GM19193 (cell line): Measurements from ENCODE around the gene DUS3L.

Experiments
- POLR2A ChIP-seq: IDR thresholded peaks from 4 replicates; pipeline ENCODE4 v1.6.1; 2011; ENCODE audit not compliant: insufficient read depth, insufficient read length; ENCODE audit errors: extremely low read depth

DUS3L gene

DNA sequence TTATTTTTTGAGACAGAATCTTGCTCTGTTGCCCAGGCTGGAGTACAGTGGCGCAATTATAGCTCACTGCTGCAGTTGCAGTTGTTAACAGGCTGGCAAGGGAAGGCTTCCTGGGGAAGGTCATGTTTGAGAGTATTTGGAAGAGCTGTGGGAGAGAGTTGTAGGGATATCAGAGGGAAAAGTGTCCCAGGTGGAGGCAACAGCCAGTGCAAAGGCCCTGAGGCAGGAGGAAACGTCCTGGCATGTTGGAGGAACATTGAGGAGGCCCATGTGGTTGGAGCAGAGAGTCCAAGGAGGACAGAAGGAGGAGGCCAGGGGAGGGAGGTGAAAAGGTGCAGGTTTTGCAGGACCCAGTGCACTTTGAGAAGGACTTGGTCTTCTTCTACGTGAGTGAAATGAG, 2.2 kb upstream of the DUS3L start:
- no peak for TF ChIP-seq POLR2A

DNA sequence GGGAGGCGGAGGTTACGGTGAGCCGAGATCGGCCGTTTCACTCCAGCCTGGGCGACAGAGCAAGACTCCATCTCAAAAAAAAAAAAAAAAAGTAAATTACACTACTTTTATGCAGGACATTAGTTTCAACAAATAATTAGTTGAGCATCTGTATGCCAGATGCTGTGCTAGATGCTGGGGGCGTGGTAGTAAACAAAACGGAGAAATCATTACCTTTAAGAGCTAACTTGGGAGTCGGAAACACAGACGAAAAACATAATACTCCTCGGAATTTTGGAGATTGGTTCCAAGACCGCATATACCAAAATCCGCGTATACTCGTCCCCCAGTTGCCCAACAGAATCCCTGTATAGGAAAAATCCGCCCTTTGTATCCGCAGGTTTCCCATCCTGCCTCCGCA, 1.3 kb upstream of the DUS3L start:
- no peak for TF ChIP-seq POLR2A

DNA sequence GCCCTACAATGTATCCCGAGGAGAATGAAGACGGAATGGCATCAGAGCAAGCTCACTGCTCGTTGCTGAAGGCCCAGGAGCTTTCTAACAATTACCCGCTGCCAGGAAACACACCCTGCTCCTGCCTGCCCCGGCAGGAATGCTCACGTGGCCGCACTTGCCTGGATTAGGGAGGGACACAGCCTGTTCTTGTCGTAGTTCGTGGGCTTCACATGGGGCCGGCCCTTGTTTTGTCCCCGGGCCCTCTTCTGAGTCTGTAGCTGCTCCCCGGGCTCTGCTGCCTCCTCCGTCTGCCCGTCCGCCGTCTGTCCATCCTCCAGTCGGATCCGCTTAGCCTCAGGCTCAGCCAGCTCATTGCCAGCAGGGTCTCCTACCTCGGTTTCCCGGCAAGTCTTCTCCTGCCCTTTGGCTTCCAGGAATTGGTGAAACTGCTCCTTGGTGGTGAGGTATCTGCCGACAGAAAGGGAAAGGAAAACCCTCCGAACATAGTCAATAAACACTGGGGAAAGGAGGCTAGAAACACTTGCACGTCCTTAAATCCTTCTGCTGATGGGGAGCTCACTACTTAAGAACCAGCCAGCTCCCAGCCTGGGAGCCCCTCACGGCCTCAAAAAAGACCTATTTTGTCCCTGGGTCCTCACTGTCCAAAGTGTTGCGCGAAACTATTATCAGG, 941 bp downstream of the DUS3L start:
- TF ChIP-seq POLR2A: no peak

DNA sequence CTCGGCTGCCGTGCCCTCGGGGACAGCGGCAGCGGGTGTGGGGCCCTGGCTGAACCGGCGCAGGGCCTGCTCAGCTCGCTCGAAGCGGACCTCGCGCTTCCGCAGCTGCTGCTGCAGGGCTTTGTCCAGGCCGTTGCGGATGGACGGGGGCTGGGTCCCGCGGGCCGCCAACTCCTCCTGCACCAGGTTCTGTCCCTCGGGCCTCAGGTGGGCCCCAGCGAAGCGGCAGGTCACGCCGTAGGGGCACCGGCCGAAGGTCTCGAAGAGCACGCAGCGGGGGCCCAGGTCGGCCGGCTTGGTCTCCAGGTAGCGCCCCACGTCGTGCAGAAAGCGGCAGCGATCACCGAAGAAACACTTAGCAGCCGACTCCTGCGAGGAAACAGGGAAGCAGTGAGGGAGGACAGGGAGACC, 1.6 kb downstream of the DUS3L start:
- no peak for TF ChIP-seq POLR2A

DNA sequence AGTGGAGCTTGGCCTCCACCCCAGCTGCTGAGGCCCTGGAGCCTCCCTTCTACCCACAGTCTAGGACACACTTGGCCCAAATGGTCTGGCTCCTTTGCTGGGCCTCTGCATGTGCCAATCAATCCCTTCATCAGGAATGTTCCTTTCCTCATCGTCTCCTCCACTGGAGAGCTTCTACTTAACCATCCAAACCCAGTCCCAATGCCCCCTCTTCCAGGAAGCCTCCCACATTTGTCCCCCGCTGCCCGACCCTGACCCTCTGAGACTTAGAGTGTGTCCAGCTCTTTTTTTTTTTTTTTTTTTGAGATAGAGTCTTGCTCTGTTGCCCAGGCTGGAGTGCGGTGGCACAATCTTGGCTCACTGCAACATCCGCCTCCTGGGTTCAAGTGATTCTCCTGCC, 2.5 kb downstream of the DUS3L start:
- no peak for TF ChIP-seq POLR2A

DNA sequence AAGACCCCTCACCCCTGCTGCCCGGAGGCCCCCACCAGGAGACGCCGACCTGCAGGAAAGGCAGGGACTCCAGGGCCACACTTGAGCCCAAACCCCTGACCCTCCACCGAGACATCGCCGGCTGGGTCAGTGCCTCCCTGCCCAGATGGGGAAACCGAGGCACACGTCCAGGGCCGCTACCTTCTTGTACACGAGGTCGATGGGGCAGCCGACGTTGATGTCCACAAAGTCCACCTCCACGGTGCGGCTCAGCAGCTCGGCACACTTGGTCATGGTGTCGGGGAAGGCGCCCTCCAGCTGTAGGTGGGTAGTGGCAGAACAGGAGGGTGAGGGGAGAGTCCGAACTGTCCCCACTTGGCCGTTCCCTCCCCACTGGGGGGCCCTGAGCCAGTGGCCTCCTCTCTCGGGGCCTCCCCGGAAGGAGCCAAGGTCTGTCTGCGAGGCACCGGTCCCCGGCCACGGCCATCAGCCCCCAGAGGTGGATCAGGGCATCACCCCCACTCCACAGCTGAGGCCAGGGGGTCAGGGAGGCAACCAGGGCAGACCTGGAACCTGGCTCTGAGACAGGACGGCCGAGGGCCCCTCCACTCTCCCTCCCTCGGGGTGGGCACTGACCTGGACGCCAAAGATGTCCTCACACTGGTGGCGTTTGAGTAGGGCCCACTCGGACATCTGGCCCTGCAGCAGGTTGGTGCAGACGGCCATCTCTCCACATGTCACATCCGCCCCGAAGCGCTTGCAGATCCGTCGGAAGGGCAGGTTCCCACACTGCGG, 3.4 kb downstream of the DUS3L start:
- TF ChIP-seq POLR2A: no peak

DNA sequence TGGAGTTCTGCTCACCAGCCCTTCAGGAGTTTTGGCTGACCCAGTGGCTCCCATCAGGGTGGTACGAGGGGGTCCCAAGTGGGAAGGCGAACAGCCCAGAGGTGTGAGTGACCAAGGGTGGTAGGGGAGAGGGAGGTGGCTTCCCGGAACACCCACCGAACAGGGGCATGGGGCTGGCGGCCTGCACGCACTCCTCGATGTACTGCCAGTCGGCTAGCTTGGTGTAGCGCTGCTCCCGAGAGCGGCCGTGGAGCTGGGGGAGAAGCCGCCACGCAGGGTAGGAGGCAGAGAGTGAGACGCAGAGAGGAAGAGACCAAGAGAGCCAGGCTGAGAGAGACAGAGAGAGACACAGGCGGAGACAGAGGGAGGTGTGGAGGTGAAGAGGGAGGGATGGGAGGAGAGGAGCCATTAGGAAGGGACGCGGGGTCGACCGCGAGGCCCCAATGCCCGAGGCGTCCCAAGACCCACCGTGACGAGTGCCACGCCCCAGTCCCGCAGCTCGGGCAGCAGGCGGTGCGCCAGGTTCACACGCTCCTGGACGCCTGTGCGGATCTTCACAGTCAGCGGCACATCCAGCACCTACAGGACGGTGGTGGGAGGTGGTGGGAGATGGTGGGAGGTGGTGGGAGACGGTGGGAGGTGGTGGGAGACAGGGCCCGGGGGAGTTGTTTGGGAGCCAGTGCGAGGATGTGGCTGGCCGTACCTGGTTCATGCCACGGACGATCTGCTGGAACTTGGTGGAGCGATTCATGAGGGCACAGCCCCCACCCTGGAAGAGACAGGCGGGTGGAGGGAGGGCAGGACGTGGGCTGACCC, 4.2 kb downstream of the DUS3L start:
- TF ChIP-seq POLR2A: no peak

DNA sequence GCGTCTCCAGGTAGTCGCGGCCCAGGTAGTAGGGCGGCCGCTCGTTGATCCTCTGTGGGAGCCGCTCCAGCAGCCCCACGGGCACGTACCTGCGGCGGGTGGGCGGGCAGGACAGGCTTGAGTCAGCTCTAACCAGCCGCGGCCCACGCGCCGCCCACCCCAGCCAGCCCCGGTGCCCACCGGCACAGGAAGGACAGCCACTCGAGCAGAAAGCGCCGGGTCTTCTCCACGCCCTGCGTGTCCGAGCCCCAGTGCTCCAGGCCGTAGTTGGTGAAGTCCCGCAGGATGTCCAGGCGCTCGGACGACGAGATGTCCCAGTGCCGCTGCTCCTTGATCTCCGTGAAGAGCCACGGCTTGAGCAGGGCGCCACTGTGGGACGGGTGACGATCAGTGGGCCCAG, 5.5 kb downstream of the DUS3L start:
- TF ChIP-seq POLR2A: no peak

DNA sequence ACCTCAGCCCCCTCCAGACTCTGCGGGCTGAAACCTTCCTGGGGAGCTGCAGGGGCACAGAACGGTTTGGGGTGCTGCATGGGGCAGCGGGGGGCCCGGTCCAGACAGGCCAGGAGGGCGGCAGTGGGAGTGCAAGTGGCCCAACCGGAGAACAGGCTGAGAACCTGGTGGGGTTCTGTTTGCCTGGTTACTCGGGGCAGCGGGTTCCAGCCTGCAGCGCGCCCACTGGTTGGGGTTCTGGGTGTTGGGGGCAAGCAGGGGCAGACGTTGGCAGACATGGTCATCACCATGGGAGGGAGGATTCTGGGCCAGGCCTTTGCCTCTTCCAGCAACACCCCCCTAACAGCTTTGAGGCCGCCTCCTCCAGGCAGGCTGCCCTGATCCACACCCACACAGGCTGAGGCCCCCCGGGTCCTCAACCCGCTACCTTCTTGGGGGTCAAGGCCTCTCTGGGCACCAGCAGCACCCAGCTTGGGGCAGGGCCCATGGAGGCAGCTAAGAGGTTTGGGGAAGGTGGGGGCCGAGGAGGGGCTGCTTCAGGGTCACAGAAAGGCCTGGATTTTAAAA, 6.3 kb downstream of the DUS3L start, which contains the start of gene PRR22:
Gene PRR22, minus strand, starts transcription at position 166 of the 567 bp plus-strand sequence. Its CDS starts 86 bp downstream, at position 80.
- TF ChIP-seq POLR2A: no peak

DNA sequence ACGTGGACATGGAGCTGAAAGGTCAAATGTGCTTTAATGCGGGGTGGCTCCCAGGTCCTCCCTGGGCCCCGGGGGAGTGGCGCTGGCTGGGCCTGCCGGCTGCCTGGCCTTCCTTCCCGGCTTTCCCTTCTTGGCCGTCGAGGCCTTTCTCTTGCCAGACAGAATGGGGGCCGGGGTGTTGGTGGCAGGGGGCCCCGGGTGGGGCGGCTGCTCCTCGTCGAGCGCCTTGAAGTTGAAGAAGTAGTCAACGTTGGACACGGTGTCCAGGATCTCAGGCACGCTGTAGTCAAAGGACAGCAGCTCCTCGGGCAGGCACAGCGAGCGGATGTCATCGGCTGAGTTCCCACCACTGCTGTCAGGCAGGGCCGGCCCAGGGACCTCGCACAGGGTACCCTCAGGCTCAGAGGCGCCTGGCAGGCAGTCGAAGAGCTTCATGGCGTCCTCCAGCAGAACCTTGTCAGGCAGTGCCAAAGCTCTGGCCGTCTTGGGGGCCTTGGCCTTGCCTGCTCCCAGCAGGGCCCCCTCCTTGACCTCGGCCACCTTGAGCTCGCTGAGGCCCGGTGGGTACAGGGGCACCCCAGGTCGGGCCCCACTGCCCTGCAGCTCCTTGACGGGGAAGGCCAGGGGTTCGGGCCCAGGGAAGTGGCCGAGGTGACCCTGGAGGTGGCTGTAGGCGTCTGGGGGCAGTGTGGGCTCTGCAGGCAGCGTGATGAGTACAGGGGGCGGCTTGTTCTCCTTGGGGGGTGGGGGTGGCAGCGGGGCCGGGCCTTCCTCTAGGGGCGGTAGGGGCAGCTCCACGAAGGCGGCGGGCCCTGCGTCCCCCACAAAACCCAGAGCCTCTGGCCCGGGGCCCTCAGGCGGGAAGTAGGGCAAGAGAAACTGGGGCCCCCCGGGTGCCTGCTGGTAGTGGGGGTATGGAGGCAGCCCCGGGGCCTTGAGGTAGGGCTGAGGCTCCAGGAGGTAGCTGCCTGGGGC, 7.7 kb downstream of the DUS3L start:
- no peak for TF ChIP-seq POLR2A

DNA sequence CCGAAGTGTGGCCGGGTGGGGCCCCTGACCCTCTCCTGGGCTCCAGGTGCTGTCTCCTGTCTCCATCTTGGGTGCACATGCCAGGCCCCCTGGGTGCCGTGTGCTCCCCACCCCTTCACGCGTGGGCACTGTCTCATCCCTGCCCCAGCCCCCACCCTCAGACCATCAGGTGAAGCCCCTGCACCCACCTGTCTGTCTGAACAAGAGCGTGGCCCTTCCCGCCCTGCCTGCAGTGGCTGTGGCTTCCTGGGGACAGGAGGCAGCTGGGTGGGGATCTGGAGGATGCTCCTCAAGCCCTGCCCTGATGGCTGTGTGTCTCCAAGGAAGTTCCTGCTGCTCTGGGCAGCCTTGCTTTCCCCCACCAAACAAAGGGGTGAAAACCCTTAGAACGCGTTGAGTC, 8.6 kb downstream of the DUS3L start:
- peak; percentile 13 for TF ChIP-seq POLR2A

DNA sequence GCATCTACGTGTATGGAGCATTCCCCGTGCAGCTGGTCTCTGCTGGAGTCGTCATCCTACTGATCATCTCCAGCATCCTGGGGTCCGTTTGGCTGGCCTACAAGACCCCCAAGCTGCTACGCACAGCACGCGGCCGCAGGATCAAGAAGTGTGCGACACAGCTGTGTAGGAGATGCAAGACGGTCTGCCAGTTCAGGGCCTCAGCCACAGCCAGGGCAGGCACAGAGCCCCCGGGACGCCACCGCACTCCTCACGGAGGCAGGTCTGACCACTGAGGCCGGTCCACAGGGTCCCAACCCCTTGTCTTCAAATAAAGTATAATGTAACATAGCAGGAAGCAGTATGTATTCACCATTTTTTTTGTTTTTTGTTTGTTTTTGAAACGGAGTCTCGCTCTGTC, 12.6 kb downstream of the DUS3L start:
- TF ChIP-seq POLR2A: no peak

DNA sequence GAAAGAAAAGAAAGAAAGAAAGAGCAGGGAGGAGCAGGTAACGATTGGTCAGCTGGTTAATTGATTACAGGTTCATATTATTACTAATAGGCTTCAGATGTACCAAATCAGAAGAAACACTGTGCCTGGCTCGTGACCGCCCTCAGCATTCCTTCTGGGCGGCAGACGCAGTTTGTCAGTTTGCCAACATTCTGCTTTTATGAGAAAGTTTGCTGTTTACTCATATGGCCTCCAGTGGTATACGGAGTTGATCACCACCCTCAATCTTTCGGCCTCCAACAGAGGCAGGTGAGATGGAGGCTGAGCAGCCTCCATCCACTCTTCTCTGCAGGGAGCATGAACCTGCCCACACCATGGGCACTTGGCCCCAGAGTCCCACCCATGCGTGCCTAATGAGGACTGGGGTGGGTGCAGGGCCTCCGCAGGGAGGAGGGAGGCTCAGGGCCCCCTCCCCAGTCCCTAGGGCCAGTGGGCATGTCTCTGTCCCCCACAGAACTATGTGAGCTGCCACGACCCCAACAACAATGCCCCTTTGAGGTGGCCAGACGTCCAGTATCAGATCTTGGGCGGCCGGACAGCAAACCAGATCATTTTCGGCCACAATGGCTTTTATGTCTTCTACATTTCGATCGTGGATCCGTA, 15.2 kb downstream of the DUS3L start:
- TF ChIP-seq POLR2A: no peak
